OCI-LY7 (cell line): ENCODE measurements around the gene ATF7. TPM values are rescaled to one million over a fixed set of nuclear protein-coding genes. Genes with fewer than 3 reads are reported as not detected.

ENCODE experiments used
- BruUV-seq: library from RNA; stranded (reverse); fragments of 400-500 nt; replicated peaks from 2 replicates; lab custom pipeline; 2021; lab: Mats Ljungman, UMichigan
- CTCF ChIA-PET: fragments of 300-600 bp; sonication (Branson Sonifier 250); formaldehyde crosslinking; loops from one replicate; lab custom pipeline; 2022; ENCODE audit warnings: antibody characterized with exemption; ENCODE audit not compliant: unreplicated experiment; lab: Charles Lee
- POLR2A ChIA-PET: fragments of 300-600 bp; sonication (Branson Sonifier 250); formaldehyde crosslinking; loops from one replicate; lab custom pipeline; 2022; ENCODE audit warnings: antibody characterized with exemption; lab: Charles Lee
- DNase-seq: peaks from one replicate; pipeline ENCODE4 v3.0.0-alpha.2; 2015; ENCODE audit warnings: low spot score
- H2AFZ ChIP-seq: fragments of 200-600 bp; sonication (generic), shearing (Covaris generic); 2 replicates; pipeline ENCODE4 v1.6.1; 2014; ENCODE audit warnings: mild to moderate bottlenecking, antibody characterized with exemption, low read length, moderate library complexity
- H3K27ac ChIP-seq: fragments of 200-600 bp; sonication (generic); 2 replicates; pipeline ENCODE4 v1.5.1; 2014; ENCODE audit warnings: mixed run types, low read depth, mild to moderate bottlenecking, moderate library complexity, low read length, inconsistent platforms; ENCODE audit not compliant: poor library complexity, severe bottlenecking
- H3K36me3 ChIP-seq: fragments of 200-600 bp; sonication (generic); 2 replicates; pipeline ENCODE4 v1.6.1; 2014; ENCODE audit warnings: mild to moderate bottlenecking, antibody characterized with exemption, low read length, moderate library complexity, mixed read lengths; ENCODE audit not compliant: insufficient read depth
- H3K4me1 ChIP-seq: fragments of 200-600 bp; sonication (generic); 2 replicates; pipeline ENCODE4 v1.5.1; 2014; ENCODE audit warnings: mild to moderate bottlenecking, low read length; ENCODE audit not compliant: insufficient read depth, poor library complexity, severe bottlenecking
- H3K4me2 ChIP-seq: fragments of 200-600 bp; sonication (generic); 2 replicates; pipeline ENCODE4 v1.6.1; 2014; ENCODE audit warnings: mild to moderate bottlenecking, low read length
- H3K4me3 ChIP-seq: fragments of 200-600 bp; sonication (generic); 2 replicates; pipeline ENCODE4 v1.5.1; 2014; ENCODE audit warnings: mild to moderate bottlenecking, low read depth, low read length; ENCODE audit not compliant: poor library complexity, severe bottlenecking
- H3K79me2 ChIP-seq: fragments of 200-600 bp; sonication (generic); 2 replicates; pipeline ENCODE4 v1.6.1; 2016; ENCODE audit warnings: low read depth, mild to moderate bottlenecking, low read length, moderate library complexity, mixed read lengths; ENCODE audit not compliant: insufficient read depth
- H3K9me2 ChIP-seq: fragments of 200-600 bp; sonication (generic); 2 replicates; pipeline ENCODE4 v1.6.1; 2016; ENCODE audit warnings: mild to moderate bottlenecking, low read length, mixed read lengths; ENCODE audit not compliant: insufficient read depth
- H3K9me3 ChIP-seq: fragments of 200-600 bp; sonication (generic); 2 replicates; pipeline ENCODE4 v1.6.1; 2014; ENCODE audit warnings: mild to moderate bottlenecking, mixed run types, low read length, mixed read lengths
- H4K20me1 ChIP-seq: fragments of 200-600 bp; sonication (generic); 2 replicates; pipeline ENCODE4 v1.6.1; 2014; ENCODE audit warnings: mild to moderate bottlenecking, antibody characterized with exemption, low read length, moderate library complexity, mixed read lengths; ENCODE audit not compliant: insufficient read depth
- CTCF ChIP-seq: fragments of 200-600 bp; sonication (generic); conservative IDR thresholded peaks from 2 replicates; pipeline ENCODE4 v1.5.1; 2014; ENCODE audit warnings: mild to moderate bottlenecking, antibody characterized with exemption, low read length, moderate library complexity, mixed read lengths
- EZH2phosphoT487 ChIP-seq: fragments of 200-600 bp; sonication (generic); IDR thresholded peaks from 2 replicates; pipeline ENCODE4 v1.6.1; 2018; ENCODE audit warnings: low read depth, borderline replicate concordance, mild to moderate bottlenecking, mixed run types, antibody characterized with exemption, low read length, moderate library complexity, mixed read lengths
- intact Hi-C: fragments of 100-400 bp; cut with micrococcal nuclease; formaldehyde crosslinking; loops from one replicate; pipeline ENCODE4 v1.10.0; 2022; ENCODE audit not compliant: unreplicated experiment
- total RNA-seq, 2 experiments: library from RNA; depleted of rRNA in 1 of 2; stranded (reverse); fragments of >200 nt in 1 of 2; shearing (Covaris generic) in 1 of 2; gene quantifications; 2 replicates each; pipeline ENCODE4 v1.2.3, GENCODE V29; 2014 to 2022

Gene ATF7
- total RNA-seq, 2 experiments from 2014 or later: 6.8 to 23.2 TPM

- H3K4me3 ChIP-seq: no peak overlapping the region
- no peak overlapping the region for H2AFZ ChIP-seq
- BruUV-seq: no TSS peak
- no peaks in the 10 kb centered on the region for H4K20me1 ChIP-seq
- POLR2A ChIA-PET: no interaction called here
- no peak overlapping the region for H3K27ac ChIP-seq
- H3K36me3 ChIP-seq: peaks cover 69% of the 10 kb centered on the region
- DNase-seq: no peak
- H3K4me2 ChIP-seq: no peak overlapping the region
- no peaks in the 10 kb centered on the region for H3K79me2 ChIP-seq
- intact Hi-C loops: no loop called here
- peaks cover 5% of the 10 kb centered on the region for H3K4me1 ChIP-seq
- no peaks in the 10 kb centered on the region for H3K9me3 ChIP-seq
- CTCF ChIA-PET: no interaction called here
- TF ChIP-seq EZH2phosphoT487 (no peak), CTCF (no peak)
- H3K9me2 ChIP-seq: no peaks in the 10 kb centered on the region
Observed at GRCh38 chr12:53485955-53486735, 140.0 kb downstream of the ATF7 start.

- no peak for TF ChIP-seq EZH2phosphoT487
- TF ChIP-seq CTCF: no peak
- Histone ChIP-seq H3K4me3 (no peak overlapping the region), H3K9me3 (no peaks in the 10 kb centered on the region), H3K79me2 (no peaks in the 10 kb centered on the region), H3K9me2 (no peaks in the 10 kb centered on the region), H3K4me2 (no peak overlapping the region), H4K20me1 (peaks cover 4% of the 10 kb centered on the region; the same call in 1 of the 2 replicates), H3K27ac (no peak overlapping the region), H3K4me1 (no peaks in the 10 kb centered on the region), H3K36me3 (peaks cover 81% of the 10 kb centered on the region), H2AFZ (no peak overlapping the region)
- ChIA-PET POLR2A (no interaction called here), CTCF (no interaction called here)
- TSS peak; percentile 3 for BruUV-seq
- intact Hi-C loops: no loop called here
- no peak for DNase-seq
Observed at GRCh38 chr12:53484686-53485575, 141.3 kb downstream of the ATF7 start.
